ENCODE results near the gene SLC37A1. TPM values are rescaled to one million over a fixed set of nuclear protein-coding genes. Genes with fewer than 3 reads are reported as not detected.
"Not testable (repeated sequence)": the region's sequence is repeated elsewhere in the genome, so short reads cannot be mapped to it uniquely, and the experiment has no call there.

SLC37A1 gene
- total RNA-seq, 2 donors from 2014 or later = 22.7 to 47.0 TPM

DNA sequence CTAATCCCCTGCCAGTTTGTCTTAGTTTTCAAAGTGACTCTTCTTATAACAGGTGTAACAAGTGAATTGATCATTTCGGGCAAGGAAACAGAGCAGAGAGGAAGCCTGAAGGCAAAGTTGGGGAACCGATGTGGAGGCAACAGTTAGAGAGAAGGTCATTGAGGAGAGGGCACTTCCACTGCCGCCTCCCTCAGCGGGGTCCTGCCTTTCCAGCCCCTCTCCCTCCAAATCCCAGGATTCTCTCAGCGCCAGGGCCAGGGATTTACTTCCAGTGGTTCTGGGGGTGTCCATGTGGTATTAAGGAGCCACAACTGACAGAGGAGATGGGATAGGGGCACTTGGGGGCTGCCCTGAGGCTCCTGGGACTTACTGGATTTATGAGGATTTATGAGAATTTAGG is 100.1 kb downstream of the SLC37A1 start:
- TF ChIP-seq, protein P1, sequence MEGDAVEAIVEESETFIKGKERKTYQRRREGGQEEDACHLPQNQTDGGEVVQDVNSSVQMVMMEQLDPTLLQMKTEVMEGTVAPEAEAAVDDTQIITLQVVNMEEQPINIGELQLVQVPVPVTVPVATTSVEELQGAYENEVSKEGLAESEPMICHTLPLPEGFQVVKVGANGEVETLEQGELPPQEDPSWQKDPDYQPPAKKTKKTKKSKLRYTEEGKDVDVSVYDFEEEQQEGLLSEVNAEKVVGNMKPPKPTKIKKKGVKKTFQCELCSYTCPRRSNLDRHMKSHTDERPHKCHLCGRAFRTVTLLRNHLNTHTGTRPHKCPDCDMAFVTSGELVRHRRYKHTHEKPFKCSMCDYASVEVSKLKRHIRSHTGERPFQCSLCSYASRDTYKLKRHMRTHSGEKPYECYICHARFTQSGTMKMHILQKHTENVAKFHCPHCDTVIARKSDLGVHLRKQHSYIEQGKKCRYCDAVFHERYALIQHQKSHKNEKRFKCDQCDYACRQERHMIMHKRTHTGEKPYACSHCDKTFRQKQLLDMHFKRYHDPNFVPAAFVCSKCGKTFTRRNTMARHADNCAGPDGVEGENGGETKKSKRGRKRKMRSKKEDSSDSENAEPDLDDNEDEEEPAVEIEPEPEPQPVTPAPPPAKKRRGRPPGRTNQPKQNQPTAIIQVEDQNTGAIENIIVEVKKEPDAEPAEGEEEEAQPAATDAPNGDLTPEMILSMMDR (conservative IDR thresholded peaks at IDR 0.05) = no peak
- DNase-seq = no peak
- Mint-ChIP-seq H3K4me3 (no peak overlapping the region), H3K9me3 (no peaks in the 10 kb centered on the region), H3K36me3 (ENCODE audit: low read depth) (no peaks in the 10 kb centered on the region), H3K27me3 (ENCODE audit: insufficient read depth) (peaks cover 11% of the 10 kb centered on the region), H3K4me1 (peaks cover 7% of the 10 kb centered on the region), H3K27ac (no peak overlapping the region)
- no peak overlapping the region for H3K4me3 ChIP-seq (ENCODE audit: low read length)
- H3K4me1 ChIP-seq (ENCODE audit: control insufficient read depth, insufficient read depth, low read length) = peaks cover 1% of the 10 kb centered on the region
- no peak overlapping the region for H3K9ac ChIP-seq (ENCODE audit: extremely low read depth, low read length, poor library complexity, severe bottlenecking)
- no peaks in the 10 kb centered on the region for H3K27me3 ChIP-seq (ENCODE audit: control insufficient read depth, insufficient read depth, low read length, poor library complexity, severe bottlenecking)
- WGBS, 2 experiments (ENCODE audit: insufficient coverage in 1 of 2, insufficient read length in 1 of 2) = 96 to 100% methylated on average over 2 of the region's 5 CpGs
- peaks cover 12% of the 10 kb centered on the region for H3K9me3 ChIP-seq (ENCODE audit: control insufficient read depth, low read length)
- H3K36me3 ChIP-seq (ENCODE audit: control insufficient read depth, insufficient read depth, low read length) = no peaks in the 10 kb centered on the region
- H3K27ac ChIP-seq (ENCODE audit: low read depth, low read length) = no peak overlapping the region

DNA sequence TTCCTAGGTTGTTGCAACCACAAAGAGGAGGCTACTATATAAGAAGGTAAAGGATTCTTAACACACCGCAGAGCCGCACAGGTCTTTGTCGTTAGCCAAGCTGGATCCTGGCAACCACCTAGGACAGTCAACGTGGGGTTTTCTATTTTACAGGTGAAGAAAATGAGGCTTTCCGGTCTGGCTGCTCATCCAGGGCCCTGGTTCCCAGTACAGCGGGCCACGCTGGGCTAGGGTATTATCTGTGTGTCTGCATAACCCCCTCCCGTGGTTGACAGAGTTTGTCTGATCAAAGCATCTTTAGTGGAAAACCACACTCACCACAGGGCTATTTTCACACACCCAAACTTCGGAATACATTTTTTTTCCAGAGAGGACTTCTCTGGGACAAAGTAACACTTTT is 100.7 kb downstream of the SLC37A1 start:
- Mint-ChIP-seq H3K27ac (no peak overlapping the region), H3K9me3 (no peaks in the 10 kb centered on the region), H3K27me3 (ENCODE audit: insufficient read depth) (peaks cover 14% of the 10 kb centered on the region), H3K36me3 (ENCODE audit: low read depth) (no peaks in the 10 kb centered on the region), H3K4me3 (no peak overlapping the region), H3K4me1 (peaks cover 7% of the 10 kb centered on the region)
- H3K27ac ChIP-seq (ENCODE audit: low read depth, low read length) = no peak overlapping the region
- no peak for DNase-seq
- peaks cover 6% of the 10 kb centered on the region for H3K9me3 ChIP-seq (ENCODE audit: control insufficient read depth, low read length)
- no peaks in the 10 kb centered on the region for H3K4me1 ChIP-seq (ENCODE audit: control insufficient read depth, insufficient read depth, low read length)
- no peak overlapping the region for H3K9ac ChIP-seq (ENCODE audit: extremely low read depth, low read length, poor library complexity, severe bottlenecking)
- TF ChIP-seq, protein P1 (conservative IDR thresholded peaks at IDR 0.05) = no peak
- H3K27me3 ChIP-seq (ENCODE audit: control insufficient read depth, insufficient read depth, low read length, poor library complexity, severe bottlenecking) = no peaks in the 10 kb centered on the region
- no peak overlapping the region for H3K4me3 ChIP-seq (ENCODE audit: low read length)
- 90 to 93% methylated on average over 9 of the region's 9 CpGs for WGBS, 2 experiments (ENCODE audit: insufficient coverage in 1 of 2, insufficient read length in 1 of 2)
- no peaks in the 10 kb centered on the region for H3K36me3 ChIP-seq (ENCODE audit: control insufficient read depth, insufficient read depth, low read length)

- H3K9ac ChIP-seq (ENCODE audit: extremely low read depth, low read length, poor library complexity, severe bottlenecking) = no peak overlapping the region
- Mint-ChIP-seq H3K9me3 (no peaks in the 10 kb centered on the region), H3K27ac (no peak overlapping the region), H3K27me3 (ENCODE audit: insufficient read depth) (peaks cover 14% of the 10 kb centered on the region), H3K36me3 (ENCODE audit: low read depth) (no peaks in the 10 kb centered on the region), H3K4me1 (peaks cover 7% of the 10 kb centered on the region), H3K4me3 (no peak overlapping the region)
- 79 to 80% methylated on average over 4 to 14 of the region's 14 CpGs for WGBS, 2 experiments (ENCODE audit: insufficient coverage in 1 of 2, insufficient read length in 1 of 2)
- H3K27me3 ChIP-seq (ENCODE audit: control insufficient read depth, insufficient read depth, low read length, poor library complexity, severe bottlenecking) = no peaks in the 10 kb centered on the region
- TF ChIP-seq, protein P1 (conservative IDR thresholded peaks at IDR 0.05) = no peak
- peak; percentile 59 for DNase-seq
- H3K36me3 ChIP-seq (ENCODE audit: control insufficient read depth, insufficient read depth, low read length) = no peaks in the 10 kb centered on the region
- peaks cover 2% of the 10 kb centered on the region for H3K9me3 ChIP-seq (ENCODE audit: control insufficient read depth, low read length)
- no peak overlapping the region for H3K4me3 ChIP-seq (ENCODE audit: low read length)
- H3K27ac ChIP-seq (ENCODE audit: low read depth, low read length) = no peak overlapping the region
- H3K4me1 ChIP-seq (ENCODE audit: control insufficient read depth, insufficient read depth, low read length) = no peaks in the 10 kb centered on the region
Measured at GRCh38 chr21:42614811-42615351, 101.2 kb downstream of the SLC37A1 start.

GRCh38 chr21:42615377-42615776 is 101.7 kb downstream of the SLC37A1 start:
- not testable (repeated sequence) for H3K4me1 Mint-ChIP-seq; H3K4me3 Mint-ChIP-seq; H3K9me3 Mint-ChIP-seq; H3K36me3 Mint-ChIP-seq (ENCODE audit: low read depth); H3K9me3 ChIP-seq (ENCODE audit: control insufficient read depth, low read length); H3K4me1 ChIP-seq (ENCODE audit: control insufficient read depth, insufficient read depth, low read length); DNase-seq; H3K27ac ChIP-seq (ENCODE audit: low read depth, low read length); H3K27me3 ChIP-seq (ENCODE audit: control insufficient read depth, insufficient read depth, low read length, poor library complexity, severe bottlenecking); H3K36me3 ChIP-seq (ENCODE audit: control insufficient read depth, insufficient read depth, low read length); H3K4me3 ChIP-seq (ENCODE audit: low read length); H3K27ac Mint-ChIP-seq; H3K9ac ChIP-seq (ENCODE audit: extremely low read depth, low read length, poor library complexity, severe bottlenecking)
- H3K27me3 Mint-ChIP-seq (ENCODE audit: insufficient read depth) = peaks cover 14% of the 10 kb centered on the region
- no CpG with 5 or more reads among the region's 5 CpGs for WGBS, 2 experiments (ENCODE audit: insufficient coverage in 1 of 2, insufficient read length in 1 of 2)
